SU-DHL-6 (cell line): Measurements from ENCODE around the gene FCHSD2.

Experiments
- H2AFZ ChIP-seq: fragments of 200-600 bp; sonication (generic); 2 replicates; pipeline ENCODE4 v1.6.1; 2014; ENCODE audit warnings: low read depth, mild to moderate bottlenecking, moderate library complexity, mixed read lengths, antibody characterized with exemption, low read length; ENCODE audit not compliant: severe bottlenecking
- H3F3A ChIP-seq: fragments of 200-600 bp; shearing (Covaris generic); 2 replicates; pipeline ENCODE4 v1.6.0; 2016; ENCODE audit warnings: antibody characterized with exemption, mild to moderate bottlenecking; ENCODE audit not compliant: insufficient read depth
- H3K27ac ChIP-seq: fragments of 200-600 bp; sonication (generic); 2 replicates; pipeline ENCODE4 v1.5.1; 2016; ENCODE audit warnings: low read depth, mild to moderate bottlenecking, low read length, moderate library complexity, mixed read lengths
- H3K27me3 ChIP-seq: fragments of 200-600 bp; sonication (generic), shearing (Covaris generic); 2 replicates; pipeline ENCODE4 v1.6.0; 2014; ENCODE audit warnings: mild to moderate bottlenecking, low read length
- H3K36me3 ChIP-seq: fragments of 200-600 bp; sonication (generic); 2 replicates; pipeline ENCODE4 v1.6.1; 2014; ENCODE audit warnings: mild to moderate bottlenecking, low read length, mixed read lengths
- H3K4me2 ChIP-seq: fragments of 300-600, 200-600 bp; shearing (Covaris generic), sonication (generic); 2 replicates; pipeline ENCODE4 v1.6.0; 2014; ENCODE audit warnings: low read length, low read depth, mild to moderate bottlenecking; ENCODE audit not compliant: poor library complexity, severe bottlenecking
- H3K4me3 ChIP-seq: fragments of 200-600 bp; sonication (generic); 2 replicates; pipeline ENCODE4 v1.5.1; 2014; ENCODE audit warnings: antibody characterized with exemption, low read length, mild to moderate bottlenecking, mixed read lengths; ENCODE audit not compliant: insufficient read depth, poor library complexity, severe bottlenecking
- H3K79me2 ChIP-seq: fragments of 200-600 bp; sonication (generic); 2 replicates; pipeline ENCODE4 v1.6.1; 2014; ENCODE audit warnings: mild to moderate bottlenecking, low read length, moderate library complexity; ENCODE audit not compliant: insufficient read depth
- H3K9ac ChIP-seq: fragments of 200-600 bp; sonication (generic); 2 replicates; pipeline ENCODE4 v1.7.0; 2014; ENCODE audit warnings: mild to moderate bottlenecking, low read length
- H3K9me2 ChIP-seq: fragments of 200-600 bp; sonication (generic); replicated peaks from 2 replicates; pipeline ENCODE4 v1.6.1; 2014; ENCODE audit warnings: low read length; ENCODE audit not compliant: insufficient read depth
- H3K9me3 ChIP-seq: fragments of 200-600 bp; sonication (generic); 2 replicates; pipeline ENCODE4 v1.6.1; 2014; ENCODE audit warnings: low read length, mixed read lengths; ENCODE audit not compliant: insufficient read depth
- H4K20me1 ChIP-seq: fragments of 200-600 bp; sonication (generic); 2 replicates; pipeline ENCODE4 v1.6.1; 2014; ENCODE audit warnings: low read depth, mild to moderate bottlenecking, antibody characterized with exemption, low read length, moderate library complexity, mixed read lengths
- EZH2phosphoT487 ChIP-seq: fragments of 200-600 bp; sonication (generic), shearing (Covaris generic); conservative IDR thresholded peaks from 2 replicates; pipeline ENCODE4 v1.6.1; 2018; ENCODE audit warnings: mild to moderate bottlenecking, antibody characterized with exemption, low read length, moderate library complexity, mixed read lengths
- TF ChIP-seq, protein P1 (sequence below): fragments of 200-600 bp; sonication (generic); IDR thresholded peaks from one replicate; pipeline ENCODE4 v1.5.1; 2017; ENCODE audit warnings: antibody characterized with exemption, mild to moderate bottlenecking, low read length, moderate library complexity; ENCODE audit not compliant: insufficient read depth, poor library complexity, severe bottlenecking

Gene FCHSD2

GRCh38 chr11:72833811-72834493 lies 308.2 kb downstream of the FCHSD2 start:
- Histone ChIP-seq H3K36me3 (peaks cover 19% of the 10 kb centered on the region), H3K4me3 (no peak overlapping the region), H3K79me2 (no peaks in the 10 kb centered on the region), H3K9me3 (no peaks in the 10 kb centered on the region), H3K27ac (no peak overlapping the region), H3K27me3 (no peaks in the 10 kb centered on the region), H3K9ac (no peak overlapping the region), H2AFZ (no peak overlapping the region), H4K20me1 (no peaks in the 10 kb centered on the region), H3K9me2 (no peaks in the 10 kb centered on the region), H3F3A (peaks cover 12% of the 10 kb centered on the region), H3K4me2 (no peak overlapping the region)
- TF ChIP-seq, protein P1, sequence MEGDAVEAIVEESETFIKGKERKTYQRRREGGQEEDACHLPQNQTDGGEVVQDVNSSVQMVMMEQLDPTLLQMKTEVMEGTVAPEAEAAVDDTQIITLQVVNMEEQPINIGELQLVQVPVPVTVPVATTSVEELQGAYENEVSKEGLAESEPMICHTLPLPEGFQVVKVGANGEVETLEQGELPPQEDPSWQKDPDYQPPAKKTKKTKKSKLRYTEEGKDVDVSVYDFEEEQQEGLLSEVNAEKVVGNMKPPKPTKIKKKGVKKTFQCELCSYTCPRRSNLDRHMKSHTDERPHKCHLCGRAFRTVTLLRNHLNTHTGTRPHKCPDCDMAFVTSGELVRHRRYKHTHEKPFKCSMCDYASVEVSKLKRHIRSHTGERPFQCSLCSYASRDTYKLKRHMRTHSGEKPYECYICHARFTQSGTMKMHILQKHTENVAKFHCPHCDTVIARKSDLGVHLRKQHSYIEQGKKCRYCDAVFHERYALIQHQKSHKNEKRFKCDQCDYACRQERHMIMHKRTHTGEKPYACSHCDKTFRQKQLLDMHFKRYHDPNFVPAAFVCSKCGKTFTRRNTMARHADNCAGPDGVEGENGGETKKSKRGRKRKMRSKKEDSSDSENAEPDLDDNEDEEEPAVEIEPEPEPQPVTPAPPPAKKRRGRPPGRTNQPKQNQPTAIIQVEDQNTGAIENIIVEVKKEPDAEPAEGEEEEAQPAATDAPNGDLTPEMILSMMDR: no peak
- TF ChIP-seq EZH2phosphoT487: no peak

- TF ChIP-seq, protein P1: no peak
- TF ChIP-seq EZH2phosphoT487: no peak
- no peak overlapping the region for H3K9ac ChIP-seq
- no peak overlapping the region for H3K4me2 ChIP-seq
- peaks cover 8% of the 10 kb centered on the region; the same call in 1 of the 2 replicates for H3F3A ChIP-seq
- H4K20me1 ChIP-seq: no peaks in the 10 kb centered on the region
- no peaks in the 10 kb centered on the region for H3K9me3 ChIP-seq
- no peak overlapping the region for H2AFZ ChIP-seq
- no peak overlapping the region for H3K4me3 ChIP-seq
- no peaks in the 10 kb centered on the region for H3K9me2 ChIP-seq
- no peak overlapping the region for H3K27ac ChIP-seq
- H3K79me2 ChIP-seq: no peaks in the 10 kb centered on the region
- no peaks in the 10 kb centered on the region for H3K27me3 ChIP-seq
- H3K36me3 ChIP-seq: peaks cover 13% of the 10 kb centered on the region
Measured at GRCh38 chr11:72833083-72833733, 308.9 kb downstream of the FCHSD2 start.

DNA sequence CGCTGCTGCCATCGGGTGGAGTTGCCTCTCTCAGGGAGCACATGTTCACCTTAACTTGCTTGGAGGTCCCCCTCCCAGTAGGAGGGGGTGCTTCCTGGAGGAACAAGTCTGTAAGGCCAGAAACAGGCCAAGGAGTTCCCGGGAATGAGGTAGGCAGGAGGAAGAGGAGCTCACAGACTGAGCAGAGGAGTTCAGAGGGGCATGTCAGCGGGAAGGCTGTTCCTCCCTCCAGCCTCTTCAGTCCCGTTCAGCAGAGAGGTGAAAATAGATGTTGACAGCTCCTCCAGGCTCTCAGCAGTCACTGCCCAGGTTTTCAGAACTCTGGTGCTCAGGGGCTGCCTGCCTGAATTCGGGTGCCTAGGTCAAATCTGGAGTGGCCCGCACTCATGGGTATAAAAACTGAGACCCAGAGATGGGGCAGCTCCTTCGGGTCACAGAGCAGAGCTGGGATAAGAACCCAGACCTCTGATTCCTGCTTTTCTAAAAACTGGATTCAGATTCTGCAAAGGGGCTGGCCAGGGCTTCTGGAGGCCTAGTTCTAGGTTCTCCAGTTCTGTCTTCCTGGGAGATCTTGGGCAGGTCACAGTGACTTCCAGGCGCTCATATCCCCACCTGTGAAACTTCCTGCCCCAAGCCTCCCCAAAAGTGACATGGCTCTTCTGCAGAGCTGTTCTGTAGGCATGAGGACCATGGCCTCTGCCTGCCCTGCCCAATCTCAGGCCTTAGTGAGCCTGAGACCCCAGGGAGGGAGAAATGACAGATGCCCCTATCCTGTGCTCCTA lies 309.6 kb downstream of the FCHSD2 start:
- Histone ChIP-seq H4K20me1 (no peaks in the 10 kb centered on the region), H3K9me2 (no peaks in the 10 kb centered on the region), H3K27ac (no peak overlapping the region), H2AFZ (no peak overlapping the region), H3K9me3 (no peaks in the 10 kb centered on the region), H3F3A (peaks cover 8% of the 10 kb centered on the region; the same call in 1 of the 2 replicates), H3K4me2 (no peak overlapping the region), H3K9ac (no peak overlapping the region), H3K36me3 (peaks cover 9% of the 10 kb centered on the region), H3K4me3 (no peak overlapping the region), H3K79me2 (no peaks in the 10 kb centered on the region), H3K27me3 (no peaks in the 10 kb centered on the region)
- TF ChIP-seq EZH2phosphoT487: no peak
